ENCODE measurements around the gene PPIL6.

PPIL6 gene

GRCh38 chr6:109446072-109446471 lies 5.6 kb upstream of the PPIL6 start:
- DNase-seq (ENCODE audit: low read depth in 2 of 2) = no peak
- no peak for TF ChIP-seq CTCF (IDR thresholded peaks at IDR 0.05; ENCODE audit: low read depth, low read length)
- H3K4me3 ChIP-seq (replicated peaks in 1 of 2; ENCODE audit: low read depth in 2 of 2, low read length in 2 of 2) = no peak overlapping the region

- DNase-seq (ENCODE audit: low read depth in 2 of 2) = no peak
- no peak for TF ChIP-seq CTCF (IDR thresholded peaks at IDR 0.05; ENCODE audit: low read depth, low read length)
- no peak overlapping the region for H3K4me3 ChIP-seq (replicated peaks in 1 of 2; ENCODE audit: low read depth in 2 of 2, low read length in 2 of 2)
Measured at GRCh38 chr6:109445382-109445781, 5.0 kb upstream of the PPIL6 start.

GRCh38 chr6:109443425-109443950 lies 3.1 kb upstream of the PPIL6 start:
- TF ChIP-seq CTCF (IDR thresholded peaks at IDR 0.05; ENCODE audit: low read depth, low read length) = no peak
- no peak for DNase-seq (ENCODE audit: low read depth in 2 of 2)
- no peak overlapping the region for H3K4me3 ChIP-seq (replicated peaks in 1 of 2; ENCODE audit: low read depth in 2 of 2, low read length in 2 of 2)

- TF ChIP-seq CTCF (IDR thresholded peaks at IDR 0.05; ENCODE audit: low read depth, low read length) = no peak
- no peak overlapping the region for H3K4me3 ChIP-seq (replicated peaks in 1 of 2; ENCODE audit: low read depth in 2 of 2, low read length in 2 of 2)
Measured at GRCh38 chr6:109442393-109442924, 2.0 kb upstream of the PPIL6 start.

GRCh38 chr6:109441069-109441816 lies 815 bp upstream of the PPIL6 start:
- peak; percentile 58 to 65 for DNase-seq (ENCODE audit: low read depth in 2 of 2)
- H3K4me3 ChIP-seq (replicated peaks in 1 of 2; ENCODE audit: low read depth in 2 of 2, low read length in 2 of 2) = peak overlapping the region; percentile 81 to 87
- peak; percentile 7 for TF ChIP-seq CTCF (IDR thresholded peaks at IDR 0.05; ENCODE audit: low read depth, low read length)

More at GRCh38 chr6:109442393-109442924, 2.0 kb upstream of the PPIL6 start:
- no peak for DNase-seq (ENCODE audit: low read depth in 2 of 2)

- no peak overlapping the region for H3K4me3 ChIP-seq (replicated peaks in 1 of 2; ENCODE audit: low read depth in 2 of 2, low read length in 2 of 2)
- DNase-seq (ENCODE audit: low read depth in 2 of 2) = no peak
- no peak for TF ChIP-seq CTCF (IDR thresholded peaks at IDR 0.05; ENCODE audit: low read depth, low read length)
Measured at GRCh38 chr6:109436041-109436440, 4.4 kb downstream of the PPIL6 start.
